ENCODE results near the gene OR51A4.

DNA sequence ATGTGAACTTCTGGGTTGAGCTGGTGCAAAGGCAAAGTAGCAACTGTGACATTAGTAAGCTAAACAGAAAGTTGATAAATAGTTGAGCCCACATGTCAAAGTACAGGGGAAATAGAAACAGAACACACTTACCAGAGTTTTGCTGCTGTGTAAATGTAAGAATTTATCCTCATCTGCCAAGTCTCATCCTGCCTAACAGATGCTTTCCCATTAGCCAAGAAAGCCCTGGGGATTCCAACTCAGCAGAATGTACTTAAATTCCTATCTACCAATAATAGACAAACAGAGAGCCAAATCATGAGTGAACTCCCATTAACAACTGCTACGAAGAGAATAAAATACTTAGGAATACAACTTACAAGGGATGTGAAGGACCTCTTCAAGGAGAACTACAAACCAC lies 15.4 kb upstream of the OR51A4 start:
- TF ChIP-seq POLR2A (IDR thresholded peaks at IDR 0.05; ENCODE audit: low read length) (no peak), GATA1 (IDR thresholded peaks at IDR 0.05; ENCODE audit: low read depth, low read length) (no peak)

All from erythroblast (primary cell).